Fibroblast of skin of scalp (primary cell): ENCODE results near the gene ARRB2.
A peak's percentile ranks its signal among the peaks of the same experiment; 100 is the strongest.
"Not testable (repeated sequence)": the region's sequence is repeated elsewhere in the genome, so short reads cannot be mapped to it uniquely, and the experiment has no call there.

ENCODE experiments used
- DNase-seq: peaks from one replicate; pipeline ENCODE4 v3.0.0-alpha.2; 2013

ARRB2 gene

DNA sequence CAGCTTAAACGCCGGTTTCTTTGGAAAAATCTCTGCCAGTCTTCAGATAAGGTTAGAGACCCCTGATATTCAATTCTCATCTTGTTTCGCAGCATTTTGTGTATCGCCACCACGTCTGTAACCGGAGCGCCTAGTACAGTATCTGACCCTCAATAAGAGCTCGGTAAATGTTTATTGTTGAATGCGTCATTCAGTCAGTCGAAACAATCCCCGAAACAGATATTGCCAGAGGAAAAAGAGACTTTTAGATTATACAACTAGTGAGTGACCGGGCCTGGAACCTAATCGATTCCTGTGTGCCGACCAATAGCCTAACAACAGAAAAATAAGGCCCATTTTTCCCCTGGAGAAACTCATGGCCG, 7.1 kb upstream of the ARRB2 start:
- DNase-seq, result no peak

DNA sequence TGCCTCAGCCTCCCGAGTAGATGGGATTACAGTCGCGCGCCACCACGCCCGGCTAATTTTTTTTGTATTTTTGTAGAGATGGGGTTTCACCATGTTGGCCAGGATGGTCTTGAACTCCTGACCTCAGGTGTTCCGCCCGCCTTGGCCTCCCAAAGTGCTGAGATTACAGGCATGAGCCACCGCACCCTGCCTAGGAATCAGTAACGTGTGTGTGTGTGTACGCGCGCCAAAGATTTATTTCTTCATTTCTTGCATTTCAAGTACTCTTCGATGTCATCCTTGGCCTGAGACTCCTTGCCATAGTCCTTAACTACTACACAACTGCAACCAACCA, 5.9 kb upstream of the ARRB2 start:
- DNase-seq, result not testable (repeated sequence)

DNA sequence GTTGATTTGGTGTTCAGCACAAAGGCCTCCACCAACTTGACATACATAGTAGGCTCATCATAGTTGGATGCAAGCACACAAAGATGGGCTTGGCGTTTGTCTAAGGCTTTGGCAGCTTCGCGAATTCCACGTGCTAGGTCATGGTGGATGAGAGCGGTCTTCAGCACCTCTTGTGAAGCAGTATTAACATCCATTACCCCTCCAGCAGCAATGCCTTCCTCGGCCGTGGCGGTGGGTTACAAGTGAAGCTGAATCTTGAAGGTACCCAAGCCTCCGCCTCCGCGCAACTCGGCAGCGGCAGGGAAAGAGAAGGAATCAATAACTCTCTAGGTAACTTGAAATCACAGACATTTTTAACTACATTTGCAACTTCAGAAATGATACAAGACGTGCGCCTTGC, 5.4 kb upstream of the ARRB2 start:
- no peak for DNase-seq

DNA sequence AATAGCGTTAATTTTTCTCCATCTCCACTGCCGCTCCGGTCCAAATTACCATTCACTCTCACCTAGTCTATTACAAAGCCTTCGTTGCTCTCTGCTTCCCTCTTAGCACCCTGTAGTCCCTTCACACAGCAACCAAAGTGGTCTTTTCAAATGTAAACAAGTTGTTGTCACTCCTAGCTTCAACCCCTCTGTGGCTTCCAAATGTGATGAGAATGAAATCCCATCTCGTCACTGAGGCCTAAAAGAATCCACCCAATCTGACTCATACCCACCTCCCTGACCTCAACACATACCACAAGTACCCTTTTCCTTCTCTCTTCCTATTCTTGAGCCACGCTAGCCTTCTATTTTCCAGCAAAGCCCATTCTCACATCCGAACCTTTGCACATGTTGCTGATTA, 4.3 kb upstream of the ARRB2 start:
- peak; percentile 13 for DNase-seq

DNA sequence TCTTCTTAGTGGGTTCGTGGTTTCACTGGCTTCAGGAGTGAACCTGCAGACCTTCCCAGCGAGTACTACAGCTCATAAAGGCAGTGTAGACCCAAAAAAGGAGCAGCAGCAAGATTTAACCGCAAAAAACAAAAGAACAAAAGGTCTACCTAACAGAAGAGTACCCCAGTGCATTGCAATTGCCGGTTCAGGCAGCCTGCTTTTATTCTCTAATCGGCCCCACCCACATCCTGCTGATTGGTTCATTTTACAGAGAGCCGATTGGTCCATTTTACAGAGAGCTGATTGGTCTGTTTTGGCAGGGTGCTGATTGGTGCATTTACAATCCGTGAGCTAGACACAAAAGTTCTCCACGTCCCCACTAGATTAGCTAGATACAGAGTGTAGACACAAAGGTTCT, 2.0 kb upstream of the ARRB2 start:
- peak; percentile 17 for DNase-seq

- no peak for DNase-seq
Observed at GRCh38 chr17:4710693-4711634, 532 bp downstream of the ARRB2 start.

DNA sequence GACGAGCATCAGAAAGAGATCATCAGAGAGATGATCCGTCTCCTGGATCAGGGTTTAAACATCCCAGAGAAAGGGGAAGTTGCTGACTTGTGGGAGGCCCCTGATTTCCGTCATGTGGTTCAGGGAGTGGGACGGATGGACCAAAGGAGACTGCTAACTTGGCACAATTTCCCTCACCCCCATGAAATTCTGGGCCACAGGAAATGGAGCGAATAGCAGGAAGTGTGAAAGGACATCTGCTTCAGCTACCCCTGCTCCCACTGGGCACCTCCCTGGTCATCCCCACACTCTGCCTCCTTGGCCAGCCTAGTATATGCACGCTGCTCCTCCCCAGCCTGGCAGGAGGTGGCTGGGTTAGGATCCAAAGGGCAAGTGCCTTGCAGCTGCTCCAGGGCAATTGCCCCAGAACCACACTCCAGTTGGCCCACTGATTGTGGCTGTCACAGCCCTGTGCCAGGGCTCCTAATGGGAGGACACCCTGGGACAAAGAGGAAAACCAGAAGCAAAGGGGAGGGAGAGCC, 1.3 kb downstream of the ARRB2 start:
- no peak for DNase-seq

GRCh38 chr17:4712526-4712925, 2.1 kb downstream of the ARRB2 start:
- DNase-seq, result no peak

DNA sequence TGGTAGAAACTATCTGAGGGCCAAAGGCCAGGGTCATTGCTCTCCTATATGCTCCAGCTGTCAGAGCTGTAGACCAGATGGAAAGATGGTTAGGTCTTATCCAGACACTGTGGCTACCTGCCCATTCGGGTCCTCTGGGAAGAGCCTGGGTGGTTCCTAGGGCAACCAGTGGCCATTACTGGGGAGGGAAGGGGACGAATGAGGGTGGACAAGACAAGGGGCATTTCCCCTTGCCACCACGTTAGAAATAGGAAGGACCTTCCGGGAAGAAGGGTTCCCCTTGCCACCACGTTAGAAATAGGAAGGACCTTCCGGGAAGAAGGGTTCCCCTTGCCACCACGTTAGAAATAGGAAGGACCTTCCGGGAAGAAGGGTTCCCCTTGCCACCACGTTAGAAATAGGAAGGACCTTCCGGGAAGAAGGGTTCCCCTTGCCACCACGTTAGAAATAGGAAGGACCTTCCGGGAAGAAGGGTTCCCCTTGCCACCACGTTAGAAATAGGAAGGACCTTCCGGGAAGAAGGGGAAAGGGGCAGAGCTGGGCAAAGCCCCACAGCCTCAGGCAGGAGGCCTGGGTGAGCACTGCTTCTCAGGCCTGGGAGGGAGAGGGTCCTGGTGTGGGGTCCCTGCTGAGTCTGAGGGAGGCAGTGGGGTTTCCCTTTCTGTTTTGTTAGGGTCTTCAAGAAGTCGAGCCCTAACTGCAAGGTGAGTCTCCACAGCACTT, 4.1 kb downstream of the ARRB2 start:
- not testable (repeated sequence) for DNase-seq

DNA sequence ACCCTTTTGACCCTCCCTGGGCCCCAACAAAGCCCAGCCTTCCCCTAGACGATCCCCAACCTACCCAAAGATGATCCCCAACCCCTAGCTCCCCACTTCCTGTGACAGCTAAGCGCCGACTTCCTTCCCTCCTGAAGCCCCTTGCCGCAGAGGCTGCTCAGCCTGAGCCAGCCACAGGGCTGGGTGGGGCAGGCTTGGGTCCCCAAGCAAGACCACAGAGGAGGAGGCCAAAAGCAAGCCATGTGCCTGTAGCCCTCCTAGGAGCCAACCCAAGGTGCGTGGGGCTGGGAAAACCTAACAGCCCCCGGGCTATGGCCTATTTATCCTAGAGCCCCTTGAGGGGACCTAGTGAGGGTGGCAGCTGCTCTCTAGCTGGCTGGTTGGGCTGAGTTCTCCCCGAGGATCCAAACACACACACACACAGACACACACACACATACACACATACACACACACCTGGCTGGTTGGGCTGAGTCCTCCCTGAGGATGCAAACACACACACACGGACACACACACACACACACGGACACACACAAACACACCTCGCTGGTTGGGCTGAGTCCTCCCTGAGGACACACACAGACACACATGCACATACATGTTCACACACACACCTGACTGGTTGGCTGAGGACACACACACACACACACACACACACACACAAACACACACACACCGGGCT, 4.8 kb downstream of the ARRB2 start:
- no peak for DNase-seq

DNA sequence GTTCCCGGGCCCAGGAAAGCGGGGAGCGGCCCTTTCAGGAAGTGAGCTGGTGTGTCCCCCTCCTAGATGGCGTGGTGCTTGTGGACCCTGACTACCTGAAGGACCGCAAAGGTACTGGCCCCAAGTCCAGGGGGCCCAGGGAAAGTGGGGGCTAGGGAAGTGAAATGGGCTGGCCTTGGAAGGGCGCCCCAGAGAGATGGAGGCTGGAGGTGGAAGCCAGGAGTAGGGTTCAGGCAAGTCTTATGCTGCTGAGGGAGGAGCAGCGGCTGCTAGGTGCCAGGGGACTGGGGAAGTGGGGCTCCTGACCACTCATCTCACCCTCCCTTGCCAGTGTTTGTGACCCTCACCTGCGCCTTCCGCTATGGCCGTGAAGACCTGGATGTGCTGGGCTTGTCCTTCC, 5.6 kb downstream of the ARRB2 start:
- no peak for DNase-seq

GRCh38 chr17:4717791-4718190, 7.4 kb downstream of the ARRB2 start:
- no peak for DNase-seq

GRCh38 chr17:4718276-4718675, 7.8 kb downstream of the ARRB2 start:
- no peak for DNase-seq

GRCh38 chr17:4719146-4719545, 8.7 kb downstream of the ARRB2 start:
- DNase-seq, result no peak

GRCh38 chr17:4719684-4720221, 9.3 kb downstream of the ARRB2 start:
- no peak for DNase-seq

DNA sequence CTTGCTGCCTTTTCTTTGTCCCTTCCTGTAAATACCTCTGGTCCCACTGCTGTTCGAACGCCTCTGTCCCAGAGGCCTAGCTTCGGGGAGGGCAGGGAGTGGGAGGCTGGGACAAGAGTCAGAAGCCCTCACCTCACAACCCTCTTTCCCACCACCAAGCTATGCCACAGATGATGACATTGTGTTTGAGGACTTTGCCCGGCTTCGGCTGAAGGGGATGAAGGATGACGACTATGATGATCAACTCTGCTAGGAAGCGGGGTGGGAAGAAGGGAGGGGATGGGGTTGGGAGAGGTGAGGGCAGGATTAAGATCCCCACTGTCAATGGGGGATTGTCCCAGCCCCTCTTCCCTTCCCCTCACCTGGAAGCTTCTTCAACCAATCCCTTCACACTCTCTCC, 10.4 kb downstream of the ARRB2 start:
- DNase-seq, result no peak

- DNase-seq, result peak; percentile 11
Observed at GRCh38 chr17:4721203-4722135, 11.0 kb downstream of the ARRB2 start.

- DNase-seq, result no peak
Observed at GRCh38 chr17:4722678-4723240, 12.3 kb downstream of the ARRB2 start.

DNA sequence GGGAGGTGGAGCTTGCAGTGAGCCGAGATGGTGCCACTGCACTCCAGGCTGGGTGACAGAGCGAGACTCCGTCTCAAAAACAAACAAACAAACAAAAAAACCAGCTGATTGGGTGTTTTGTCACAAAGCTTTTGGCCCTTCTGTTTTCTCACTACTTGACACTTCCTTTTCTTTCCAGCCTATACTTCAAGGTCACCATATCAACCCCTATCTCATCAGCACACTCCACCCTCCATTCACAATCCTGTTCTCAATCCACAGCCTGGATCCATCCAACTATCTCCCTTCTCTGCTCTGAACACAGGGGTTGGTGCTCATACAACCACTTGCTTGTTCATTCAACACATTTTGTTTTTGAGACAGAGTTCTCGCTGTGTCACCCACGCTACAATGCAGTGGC, 14.2 kb downstream of the ARRB2 start:
- DNase-seq, result no peak

DNA sequence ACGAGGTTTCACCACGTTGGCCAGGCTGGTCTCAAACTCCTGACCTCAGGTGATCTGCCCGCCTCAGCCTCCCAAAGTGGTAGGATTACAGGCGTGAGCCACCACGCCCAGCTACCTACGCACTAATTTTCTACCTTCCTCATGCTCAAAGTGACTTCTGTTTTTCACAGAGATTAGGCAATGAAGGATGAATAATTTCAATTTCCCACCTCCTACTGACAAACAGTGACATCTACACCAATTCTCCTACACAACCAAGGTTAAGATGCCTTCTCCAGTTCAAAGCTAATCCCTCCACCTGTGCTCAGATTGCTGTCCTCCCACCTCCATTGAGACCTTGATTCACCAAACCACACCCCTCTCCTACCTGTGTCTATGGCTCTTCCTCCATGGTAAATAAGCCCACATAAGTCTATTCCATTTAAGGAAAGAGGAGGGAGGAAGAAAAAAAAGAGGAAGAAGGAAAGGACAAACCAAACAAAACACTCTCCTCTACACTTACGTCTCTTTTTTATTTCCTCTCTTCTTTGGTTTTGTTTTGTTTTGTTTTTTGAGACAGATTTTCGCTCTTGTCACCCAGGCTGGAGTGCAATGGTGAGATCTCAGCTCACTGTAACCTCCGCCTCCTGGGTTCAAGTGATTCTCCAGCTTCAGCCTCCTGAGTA, 15.3 kb downstream of the ARRB2 start:
- DNase-seq, result no peak

DNA sequence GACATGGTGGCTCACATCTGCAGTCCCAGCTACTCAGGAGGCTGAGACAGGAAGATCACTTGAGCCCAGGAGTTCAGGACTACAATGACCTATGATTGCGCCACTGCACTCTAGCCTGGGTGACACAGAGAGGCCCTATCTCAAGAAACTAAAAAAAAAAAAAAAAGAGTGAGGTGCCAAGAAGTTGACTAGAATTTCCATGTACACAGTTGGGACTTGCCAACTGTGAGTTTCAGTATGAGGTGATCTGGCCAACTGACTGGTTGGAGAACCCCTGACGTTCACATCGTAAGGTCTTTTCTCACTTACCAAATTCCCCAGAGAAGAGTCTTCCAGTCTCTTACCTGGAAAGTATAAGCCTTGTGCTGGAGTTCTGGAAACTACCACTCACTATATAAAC, 17.7 kb downstream of the ARRB2 start:
- DNase-seq, result no peak
